ENCODE results near the gene GARIN1A.
"Not testable (repeated sequence)": the region's sequence is repeated elsewhere in the genome, so short reads cannot be mapped to it uniquely, and the experiment has no call there.

The GARIN1A gene

DNA sequence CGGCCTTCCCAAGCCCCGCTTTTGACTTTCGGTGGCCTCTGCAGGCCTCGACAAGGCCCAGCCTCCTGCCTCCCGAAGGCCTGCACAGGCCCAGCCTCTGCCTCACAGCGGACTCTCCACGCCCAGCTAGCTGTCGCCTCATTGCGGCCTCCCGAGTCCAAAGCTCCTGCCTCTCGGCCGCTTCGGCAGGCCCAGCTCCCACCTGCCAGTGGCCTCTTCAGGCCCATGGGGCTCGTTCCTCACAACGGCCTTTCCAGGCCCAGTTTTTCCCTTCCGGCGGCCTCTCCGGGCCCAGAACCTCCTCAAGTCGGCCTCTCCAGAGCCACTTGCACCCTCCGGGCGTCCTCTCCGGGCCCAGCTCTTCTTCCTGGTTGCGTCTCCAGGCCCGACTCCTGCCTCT, 19.5 kb upstream of the GARIN1A start:
- H3K9me3 ChIP-seq (ENCODE audit: insufficient read depth, low read depth, low read length); H3K4me3 ChIP-seq (ENCODE audit: low read length, poor library complexity, severe bottlenecking); H3K9ac ChIP-seq (ENCODE audit: low read depth, low read length, poor library complexity, severe bottlenecking); H3F3A ChIP-seq (ENCODE audit: low read depth); H3K79me2 ChIP-seq (ENCODE audit: insufficient read depth, low read length); H3K36me3 ChIP-seq (ENCODE audit: insufficient read depth, low read length); H2AFZ ChIP-seq (ENCODE audit: low read length); H3K4me2 ChIP-seq (ENCODE audit: low read depth, low read length, poor library complexity, severe bottlenecking); H3K27me3 ChIP-seq (ENCODE audit: insufficient read depth, low read length, poor library complexity, severe bottlenecking); H3K4me1 ChIP-seq (ENCODE audit: insufficient read depth, low read length, poor library complexity, severe bottlenecking); H3K9me2 ChIP-seq (replicated peaks; ENCODE audit: low read depth, low read length); H4K20me1 ChIP-seq (ENCODE audit: insufficient read depth, low read length, poor library complexity, severe bottlenecking): not testable (repeated sequence)

DNA sequence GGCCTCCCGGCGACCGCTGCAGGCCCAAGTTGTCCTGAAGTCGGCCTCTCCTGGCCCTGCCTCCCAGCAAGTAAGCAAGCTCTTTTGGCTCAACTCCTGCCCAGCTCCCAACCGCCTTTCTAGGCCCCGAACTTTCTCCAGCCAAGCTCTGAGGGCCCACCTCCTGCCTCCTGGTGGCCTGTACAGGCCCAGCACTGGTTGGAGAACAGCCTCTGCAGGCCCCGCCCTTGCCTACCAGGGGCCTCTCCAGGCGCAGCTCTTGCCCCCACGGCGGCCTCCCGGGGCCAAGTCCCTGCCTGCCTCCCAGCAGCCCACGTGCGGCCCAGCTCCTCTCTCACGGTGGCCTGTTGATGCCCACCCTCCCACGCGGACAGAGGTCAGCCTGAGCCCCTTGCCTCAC, 18.9 kb upstream of the GARIN1A start:
- H3K4me1 ChIP-seq (ENCODE audit: insufficient read depth, low read length, poor library complexity, severe bottlenecking); H3K36me3 ChIP-seq (ENCODE audit: insufficient read depth, low read length); H3K9me2 ChIP-seq (replicated peaks; ENCODE audit: low read depth, low read length); H3K4me3 ChIP-seq (ENCODE audit: low read length, poor library complexity, severe bottlenecking); H3K79me2 ChIP-seq (ENCODE audit: insufficient read depth, low read length); H3F3A ChIP-seq (ENCODE audit: low read depth); H3K9ac ChIP-seq (ENCODE audit: low read depth, low read length, poor library complexity, severe bottlenecking); H2AFZ ChIP-seq (ENCODE audit: low read length); H3K9me3 ChIP-seq (ENCODE audit: insufficient read depth, low read depth, low read length); H4K20me1 ChIP-seq (ENCODE audit: insufficient read depth, low read length, poor library complexity, severe bottlenecking); H3K27me3 ChIP-seq (ENCODE audit: insufficient read depth, low read length, poor library complexity, severe bottlenecking); H3K4me2 ChIP-seq (ENCODE audit: low read depth, low read length, poor library complexity, severe bottlenecking): not testable (repeated sequence)

DNA sequence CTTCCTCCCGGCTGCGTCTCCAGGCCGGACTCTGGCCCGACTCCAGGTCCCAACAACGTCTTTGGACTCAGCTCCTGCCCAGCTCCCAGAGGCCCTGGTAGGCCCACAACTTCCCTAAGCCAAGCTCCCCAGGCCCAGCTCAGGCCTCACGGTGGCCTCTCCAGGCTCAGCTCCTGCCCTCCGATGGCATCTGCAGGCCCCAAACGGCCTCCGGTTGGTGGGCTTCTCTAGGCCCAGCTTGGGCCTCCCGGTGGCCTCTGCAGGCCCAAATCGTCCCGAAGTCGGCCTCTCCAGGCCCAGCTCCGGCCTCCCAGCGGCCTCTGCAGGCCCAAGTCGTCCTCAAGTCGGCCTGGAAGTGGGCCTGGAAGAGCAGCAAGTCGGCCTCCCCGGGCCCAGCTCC, 18.0 kb upstream of the GARIN1A start:
- H4K20me1 ChIP-seq (ENCODE audit: insufficient read depth, low read length, poor library complexity, severe bottlenecking); H3K9me3 ChIP-seq (ENCODE audit: insufficient read depth, low read depth, low read length): not testable (repeated sequence)

DNA sequence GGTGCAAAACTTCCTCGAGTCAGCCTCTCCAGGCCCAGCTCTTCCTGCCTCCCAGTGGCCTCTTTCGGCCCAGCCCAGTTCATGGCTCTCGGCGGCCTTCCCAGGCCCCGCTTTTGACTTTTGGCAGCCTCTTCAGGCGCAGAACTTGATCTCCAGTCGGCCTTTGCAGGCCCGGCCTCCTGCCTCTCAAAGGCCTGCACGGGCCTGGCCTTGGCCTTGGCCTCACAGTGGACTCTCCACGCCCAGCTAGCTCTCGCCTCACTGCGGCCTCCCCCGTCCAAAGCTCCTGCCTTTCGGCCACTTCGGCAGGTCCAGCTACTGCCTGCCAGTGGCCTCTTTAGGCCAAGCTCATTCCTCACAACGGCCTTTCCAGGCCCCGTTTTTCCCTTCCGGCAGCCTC, 17.6 kb upstream of the GARIN1A start:
- not testable (repeated sequence) for H4K20me1 ChIP-seq (ENCODE audit: insufficient read depth, low read length, poor library complexity, severe bottlenecking); H3K9me3 ChIP-seq (ENCODE audit: insufficient read depth, low read depth, low read length); H3K4me3 ChIP-seq (ENCODE audit: low read length, poor library complexity, severe bottlenecking); H3K4me2 ChIP-seq (ENCODE audit: low read depth, low read length, poor library complexity, severe bottlenecking); H3K36me3 ChIP-seq (ENCODE audit: insufficient read depth, low read length); H3K9me2 ChIP-seq (replicated peaks; ENCODE audit: low read depth, low read length); H3K79me2 ChIP-seq (ENCODE audit: insufficient read depth, low read length); H3K9ac ChIP-seq (ENCODE audit: low read depth, low read length, poor library complexity, severe bottlenecking); H2AFZ ChIP-seq (ENCODE audit: low read length); H3K27me3 ChIP-seq (ENCODE audit: insufficient read depth, low read length, poor library complexity, severe bottlenecking); H3F3A ChIP-seq (ENCODE audit: low read depth); H3K4me1 ChIP-seq (ENCODE audit: insufficient read depth, low read length, poor library complexity, severe bottlenecking)

More for the DNA sequence above, 18.0 kb upstream of the GARIN1A start:
- H3K27me3 ChIP-seq (ENCODE audit: insufficient read depth, low read length, poor library complexity, severe bottlenecking); H3K4me3 ChIP-seq (ENCODE audit: low read length, poor library complexity, severe bottlenecking); H3K36me3 ChIP-seq (ENCODE audit: insufficient read depth, low read length); H3K9me2 ChIP-seq (replicated peaks; ENCODE audit: low read depth, low read length); H3K9ac ChIP-seq (ENCODE audit: low read depth, low read length, poor library complexity, severe bottlenecking); H3K79me2 ChIP-seq (ENCODE audit: insufficient read depth, low read length); H3F3A ChIP-seq (ENCODE audit: low read depth); H3K4me1 ChIP-seq (ENCODE audit: insufficient read depth, low read length, poor library complexity, severe bottlenecking); H2AFZ ChIP-seq (ENCODE audit: low read length); H3K4me2 ChIP-seq (ENCODE audit: low read depth, low read length, poor library complexity, severe bottlenecking): not testable (repeated sequence)

GRCh38 chr7:128658428-128658827, 13.7 kb upstream of the GARIN1A start:
- H3K4me2 ChIP-seq (ENCODE audit: low read depth, low read length, poor library complexity, severe bottlenecking); H3K36me3 ChIP-seq (ENCODE audit: insufficient read depth, low read length); H3K9ac ChIP-seq (ENCODE audit: low read depth, low read length, poor library complexity, severe bottlenecking); H3K4me3 ChIP-seq (ENCODE audit: low read length, poor library complexity, severe bottlenecking); H4K20me1 ChIP-seq (ENCODE audit: insufficient read depth, low read length, poor library complexity, severe bottlenecking); H3K4me1 ChIP-seq (ENCODE audit: insufficient read depth, low read length, poor library complexity, severe bottlenecking); H3K9me3 ChIP-seq (ENCODE audit: insufficient read depth, low read depth, low read length); H3K27me3 ChIP-seq (ENCODE audit: insufficient read depth, low read length, poor library complexity, severe bottlenecking); H3F3A ChIP-seq (ENCODE audit: low read depth); H3K9me2 ChIP-seq (replicated peaks; ENCODE audit: low read depth, low read length); H2AFZ ChIP-seq (ENCODE audit: low read length); H3K79me2 ChIP-seq (ENCODE audit: insufficient read depth, low read length): not testable (repeated sequence)

DNA sequence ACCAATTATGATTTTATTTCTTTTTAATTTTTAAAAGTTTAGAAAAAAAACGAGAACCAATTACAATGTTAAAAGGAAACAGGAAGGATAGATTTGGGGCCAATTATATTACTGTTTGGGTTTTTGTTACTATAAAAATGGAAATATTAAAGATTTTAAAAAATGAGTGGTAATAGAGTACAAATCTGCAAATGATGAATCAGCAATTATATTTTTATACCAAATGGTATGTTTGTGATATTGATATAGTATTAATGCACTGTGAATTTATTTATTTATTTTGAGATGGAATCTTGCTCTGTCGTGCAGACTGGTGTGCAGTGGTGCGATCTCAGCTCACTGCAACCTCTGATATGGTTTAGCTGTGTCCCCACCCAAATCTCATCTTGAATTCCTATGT, 11.5 kb upstream of the GARIN1A start:
- H2AFZ ChIP-seq (ENCODE audit: low read length): no peak overlapping the region

More for the DNA sequence above, 11.5 kb upstream of the GARIN1A start:
- Histone ChIP-seq H3K27me3 (ENCODE audit: insufficient read depth, low read length, poor library complexity, severe bottlenecking) (no peaks in the 10 kb centered on the region), H3K9me3 (ENCODE audit: insufficient read depth, low read depth, low read length) (peaks cover 5% of the 10 kb centered on the region; the same call in 1 of the 2 replicates), H4K20me1 (ENCODE audit: insufficient read depth, low read length, poor library complexity, severe bottlenecking) (no peaks in the 10 kb centered on the region), H3K9ac (ENCODE audit: low read depth, low read length, poor library complexity, severe bottlenecking) (no peak overlapping the region), H3K79me2 (ENCODE audit: insufficient read depth, low read length) (no peaks in the 10 kb centered on the region), H3F3A (ENCODE audit: low read depth) (no peaks in the 10 kb centered on the region), H3K4me3 (ENCODE audit: low read length, poor library complexity, severe bottlenecking) (no peak overlapping the region), H3K36me3 (ENCODE audit: insufficient read depth, low read length) (no peaks in the 10 kb centered on the region), H3K9me2 (replicated peaks; ENCODE audit: low read depth, low read length) (no peaks in the 10 kb centered on the region), H3K4me1 (ENCODE audit: insufficient read depth, low read length, poor library complexity, severe bottlenecking) (no peaks in the 10 kb centered on the region), H3K4me2 (ENCODE audit: low read depth, low read length, poor library complexity, severe bottlenecking) (no peak overlapping the region)
- no peak for TF ChIP-seq CTCF (conservative IDR thresholded peaks at IDR 0.05; ENCODE audit: low read length)
- TF ChIP-seq EZH2phosphoT487 (IDR thresholded peaks at IDR 0.05; ENCODE audit: borderline replicate concordance): no peak
